ENCODE data around the gene TP53RK. TPM values are rescaled to one million over a fixed set of nuclear protein-coding genes. Genes with fewer than 3 reads are reported as not detected.

TP53RK gene
- total RNA-seq, 1 experiment from 2014 or later, result 12.4 TPM

- no peak overlapping the region for H3K27ac Mint-ChIP-seq
- H3K9me3 Mint-ChIP-seq, result peaks cover 1% of the 10 kb centered on the region; the same call in 1 of the 2 replicates
- ChIA-PET POLR2A (no interaction called here), CTCF (interaction anchor here (2.0 kb wide), 1 partner anchor 39 kb away, joined by 5 read pairs; no protein-coding TSS in a partner anchor)
- peaks cover 2% of the 10 kb centered on the region; the same call in 1 of the 2 replicates for H3K36me3 Mint-ChIP-seq
- DNase-seq (ENCODE audit: low spot score), result no peak
- H3K27me3 Mint-ChIP-seq (ENCODE audit: low read depth), result peaks cover 6% of the 10 kb centered on the region
- H3K4me3 Mint-ChIP-seq, result no peak overlapping the region
- ATAC-seq, result no peak
- H3K4me1 Mint-ChIP-seq, result peaks cover 22% of the 10 kb centered on the region
- TF ChIP-seq FOXK1 (CRISPR knock-in tag; IDR thresholded peaks at IDR 0.05) (no peak), ZNF416 (CRISPR knock-in tag; IDR thresholded peaks at IDR 0.05) (no peak), HMGXB4 (CRISPR knock-in tag; IDR thresholded peaks at IDR 0.05) (no peak), JAZF1 (CRISPR knock-in tag; IDR thresholded peaks at IDR 0.05) (no peak), ATF2 (CRISPR knock-in tag; IDR thresholded peaks at IDR 0.05; ENCODE audit: borderline replicate concordance, low read depth) (no peak), MYBL2 (CRISPR knock-in tag; IDR thresholded peaks at IDR 0.05) (no peak), USF1 (CRISPR knock-in tag; IDR thresholded peaks at IDR 0.05) (no peak), CDX4 (CRISPR knock-in tag; IDR thresholded peaks at IDR 0.05; ENCODE audit: borderline replicate concordance) (no peak), RELA (CRISPR knock-in tag; IDR thresholded peaks at IDR 0.05; ENCODE audit: borderline replicate concordance) (no peak)
These were observed 25.0 kb upstream of the TP53RK start for GRCh38 chr20:46713957-46714834.

GRCh38 chr20:46712056-46712636, 22.9 kb upstream of the TP53RK start:
- TF ChIP-seq ZNF219 (CRISPR knock-in tag; IDR thresholded peaks at IDR 0.05; ENCODE audit: borderline replicate concordance), result no peak
- no peak for TF ChIP-seq MXD4 (CRISPR knock-in tag; IDR thresholded peaks at IDR 0.05; ENCODE audit: borderline replicate concordance)
- TF ChIP-seq GTF2I (CRISPR knock-in tag; conservative IDR thresholded peaks at IDR 0.05), result no peak
- no peak for TF ChIP-seq CBFB (CRISPR knock-in tag; IDR thresholded peaks at IDR 0.05; ENCODE audit: low read depth)
- TF ChIP-seq FOXJ3 (CRISPR knock-in tag; IDR thresholded peaks at IDR 0.05; ENCODE audit: borderline replicate concordance), result no peak
- no peak for TF ChIP-seq PREB (CRISPR knock-in tag; IDR thresholded peaks at IDR 0.05; ENCODE audit: borderline replicate concordance)
- TF ChIP-seq ZNF512 (CRISPR knock-in tag; IDR thresholded peaks at IDR 0.05; ENCODE audit: borderline replicate concordance), result no peak
- TF ChIP-seq MAX (CRISPR knock-in tag; IDR thresholded peaks at IDR 0.05), result no peak
- TF ChIP-seq JAZF1 (CRISPR knock-in tag; IDR thresholded peaks at IDR 0.05), result no peak
- peaks cover 4% of the 10 kb centered on the region for H3K9me3 Mint-ChIP-seq
- ChIA-PET CTCF (interaction anchor here (0.7 kb wide), 1 partner anchor 81 kb away, joined by 3 read pairs; no protein-coding TSS in a partner anchor), POLR2A (no interaction called here)
- no peak for DNase-seq (ENCODE audit: low spot score)
- no peak overlapping the region for H3K4me3 Mint-ChIP-seq
- ATAC-seq, result no peak
- peaks cover 33% of the 10 kb centered on the region for H3K4me1 Mint-ChIP-seq
- H3K27ac Mint-ChIP-seq, result no peak overlapping the region
- peaks cover 8% of the 10 kb centered on the region for H3K27me3 Mint-ChIP-seq (ENCODE audit: low read depth)
- H3K36me3 Mint-ChIP-seq, result peaks cover 5% of the 10 kb centered on the region; the same call in 1 of the 2 replicates
